ENCODE data around the gene CHD5. TPM values are rescaled to one million over a fixed set of nuclear protein-coding genes. Genes with fewer than 3 reads are reported as not detected.

The CHD5 gene
- total RNA-seq, 4 donors from 2014 or later: 0.15 to 0.94 (median 0.26) TPM

GRCh38 chr1:6074192-6074901 lies 105.8 kb downstream of the CHD5 start:
- no peak overlapping the region for H3K27ac ChIP-seq
- H3K4me3 ChIP-seq (replicated peaks in 1 of 3): no peak overlapping the region
- H3K9me3 ChIP-seq: no peaks in the 10 kb centered on the region
- H3K4me1 ChIP-seq: no peaks in the 10 kb centered on the region
- H3K36me3 ChIP-seq: no peaks in the 10 kb centered on the region
- no peak for DNase-seq
- WGBS, 2 donors: 95 to 96% methylated on average over 21 of the region's 21 CpGs
- TF ChIP-seq POLR2A (IDR thresholded peaks at IDR 0.05): no peak
- TF ChIP-seq, protein P1, sequence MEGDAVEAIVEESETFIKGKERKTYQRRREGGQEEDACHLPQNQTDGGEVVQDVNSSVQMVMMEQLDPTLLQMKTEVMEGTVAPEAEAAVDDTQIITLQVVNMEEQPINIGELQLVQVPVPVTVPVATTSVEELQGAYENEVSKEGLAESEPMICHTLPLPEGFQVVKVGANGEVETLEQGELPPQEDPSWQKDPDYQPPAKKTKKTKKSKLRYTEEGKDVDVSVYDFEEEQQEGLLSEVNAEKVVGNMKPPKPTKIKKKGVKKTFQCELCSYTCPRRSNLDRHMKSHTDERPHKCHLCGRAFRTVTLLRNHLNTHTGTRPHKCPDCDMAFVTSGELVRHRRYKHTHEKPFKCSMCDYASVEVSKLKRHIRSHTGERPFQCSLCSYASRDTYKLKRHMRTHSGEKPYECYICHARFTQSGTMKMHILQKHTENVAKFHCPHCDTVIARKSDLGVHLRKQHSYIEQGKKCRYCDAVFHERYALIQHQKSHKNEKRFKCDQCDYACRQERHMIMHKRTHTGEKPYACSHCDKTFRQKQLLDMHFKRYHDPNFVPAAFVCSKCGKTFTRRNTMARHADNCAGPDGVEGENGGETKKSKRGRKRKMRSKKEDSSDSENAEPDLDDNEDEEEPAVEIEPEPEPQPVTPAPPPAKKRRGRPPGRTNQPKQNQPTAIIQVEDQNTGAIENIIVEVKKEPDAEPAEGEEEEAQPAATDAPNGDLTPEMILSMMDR (IDR thresholded peaks at IDR 0.05): no peak
- intact Hi-C loops (cut with DNase I): no loop called here
- H3K27me3 ChIP-seq: no peaks in the 10 kb centered on the region

DNA sequence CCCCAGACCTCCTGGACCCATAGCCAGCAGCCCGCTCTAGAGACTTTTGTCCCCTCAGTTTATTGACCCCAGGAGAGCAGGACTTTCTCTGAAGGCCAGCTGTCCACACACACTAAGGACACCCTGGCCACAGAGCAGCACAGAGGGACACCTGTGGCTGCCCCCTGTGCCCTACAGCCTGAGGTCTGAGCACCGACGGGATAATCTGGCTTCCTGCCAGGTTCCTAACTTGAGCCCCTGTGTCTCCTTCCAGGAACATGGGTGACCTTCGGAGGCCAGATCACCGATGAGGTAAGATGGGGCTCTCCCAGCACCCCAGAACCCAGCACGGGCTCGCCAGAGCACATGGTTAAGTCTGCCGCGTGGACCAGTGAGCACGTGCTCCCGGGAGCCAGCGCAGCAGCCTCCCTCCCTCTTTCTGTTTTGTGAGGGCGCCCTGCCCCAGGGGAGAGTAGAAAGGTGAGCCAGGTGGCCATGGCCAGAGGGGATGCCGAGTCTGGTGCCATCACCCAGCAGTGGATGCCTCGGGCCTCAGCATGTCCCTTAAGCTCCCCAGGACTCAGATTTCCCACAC lies 106.6 kb downstream of the CHD5 start:
- no peak overlapping the region for H3K27ac ChIP-seq
- WGBS, 2 donors: 67 to 91% methylated on average over 5 to 11 of the region's 15 CpGs
- H3K9me3 ChIP-seq: no peaks in the 10 kb centered on the region
- H3K27me3 ChIP-seq: no peaks in the 10 kb centered on the region
- DNase-seq: no peak
- TF ChIP-seq, protein P1 (IDR thresholded peaks at IDR 0.05): no peak
- no peak for TF ChIP-seq POLR2A (IDR thresholded peaks at IDR 0.05)
- H3K4me1 ChIP-seq: no peaks in the 10 kb centered on the region
- intact Hi-C loops (cut with DNase I): no loop called here
- H3K4me3 ChIP-seq (replicated peaks in 1 of 3): no peak overlapping the region
- H3K36me3 ChIP-seq: no peaks in the 10 kb centered on the region

DNA sequence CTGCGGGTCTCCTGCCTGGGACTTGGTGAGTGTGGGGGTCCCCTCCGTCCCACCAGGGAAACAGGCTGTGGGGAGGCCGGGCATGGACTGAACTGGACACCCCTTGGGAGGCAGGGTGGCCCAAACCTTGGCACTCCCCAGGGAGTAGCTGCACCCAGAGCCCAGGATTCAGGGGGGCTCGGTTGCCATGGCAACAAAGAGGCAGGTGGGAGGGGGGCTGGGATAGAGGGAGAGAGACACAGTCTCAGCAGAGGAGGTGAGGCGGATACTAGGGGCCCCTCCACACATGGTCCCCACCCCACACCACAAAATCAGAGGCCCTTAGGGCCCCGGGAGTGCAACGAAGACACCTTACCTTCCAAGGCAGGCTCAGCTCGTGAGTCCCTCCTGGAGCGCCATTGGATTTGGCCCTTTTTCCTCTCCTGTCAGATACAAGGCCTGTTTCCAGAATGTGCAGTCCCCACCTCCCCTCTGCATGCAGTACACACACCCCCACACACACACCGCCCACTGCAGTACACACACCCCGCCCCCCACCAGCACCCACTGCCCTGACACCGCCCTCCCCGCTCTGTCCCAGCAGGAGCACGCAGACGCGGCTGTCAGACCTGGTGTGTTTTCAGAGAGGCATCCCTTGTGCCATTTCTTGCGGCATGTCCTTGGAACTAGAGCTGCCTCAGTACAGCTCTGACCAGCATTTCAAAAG lies 107.2 kb downstream of the CHD5 start:
- DNase-seq: no peak
- intact Hi-C loops (cut with DNase I): no loop called here
- no peak overlapping the region for H3K27ac ChIP-seq
- H3K4me1 ChIP-seq: no peaks in the 10 kb centered on the region
- 83 to 86% methylated on average over 15 of the region's 17 CpGs for WGBS, 2 donors
- no peaks in the 10 kb centered on the region for H3K36me3 ChIP-seq
- no peaks in the 10 kb centered on the region for H3K9me3 ChIP-seq
- H3K27me3 ChIP-seq: no peaks in the 10 kb centered on the region
- TF ChIP-seq, protein P1 (IDR thresholded peaks at IDR 0.05): no peak
- no peak for TF ChIP-seq POLR2A (IDR thresholded peaks at IDR 0.05)
- H3K4me3 ChIP-seq (replicated peaks in 1 of 3): no peak overlapping the region

GRCh38 chr1:6071219-6071618 lies 108.9 kb downstream of the CHD5 start:
- Histone ChIP-seq H3K4me1 (no peaks in the 10 kb centered on the region), H3K27ac (no peak overlapping the region), H3K36me3 (no peaks in the 10 kb centered on the region), H3K9me3 (no peaks in the 10 kb centered on the region), H3K27me3 (no peaks in the 10 kb centered on the region), H3K4me3 (replicated peaks in 1 of 3) (no peak overlapping the region)
- TF ChIP-seq POLR2A (IDR thresholded peaks at IDR 0.05): no peak
- TF ChIP-seq, protein P1 (IDR thresholded peaks at IDR 0.05): no peak
- 69 to 87% methylated on average over 11 to 12 of the region's 13 CpGs for WGBS, 2 donors
- intact Hi-C loops (cut with DNase I): no loop called here
- no peak for DNase-seq
